ENCODE measurements around the gene NOP10.
"Not testable (repeated sequence)": the region's sequence is repeated elsewhere in the genome, so short reads cannot be mapped to it uniquely, and the experiment has no call there.

DNA sequence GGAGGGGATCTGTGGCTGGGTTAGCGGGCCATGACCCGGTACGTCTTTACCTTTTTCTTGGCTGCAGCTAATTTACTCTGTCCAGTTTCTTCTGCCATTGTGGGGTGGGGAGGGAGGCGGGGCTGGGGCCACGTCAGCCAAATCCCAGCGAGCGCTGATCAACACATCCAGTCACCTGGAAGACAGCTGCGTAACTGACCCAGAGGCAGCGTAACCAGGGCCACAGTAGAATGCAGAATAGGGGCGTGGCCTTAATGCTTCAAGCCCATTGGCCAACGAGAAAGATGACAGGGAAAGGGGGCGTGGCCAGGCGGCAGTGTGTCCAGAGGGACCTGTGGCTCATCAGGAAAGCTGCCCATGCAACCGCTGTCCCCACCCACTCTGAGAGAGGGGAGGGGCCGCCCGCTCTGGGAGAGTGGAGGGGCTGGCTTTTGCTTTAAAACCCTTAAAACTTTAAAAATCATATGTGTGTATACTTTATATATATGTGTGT lies 46.7 kb upstream of the NOP10 start:
- not testable (repeated sequence) for TF ChIP-seq POLR2A, POLR2AphosphoS5 (IDR thresholded peaks at IDR 0.05; ENCODE audit: low read depth, low read length)
